ENCODE data around the gene RBP5. TPM values are rescaled to one million over a fixed set of nuclear protein-coding genes. Genes with fewer than 3 reads are reported as not detected.

Gene RBP5
- total RNA-seq (2014; rRNA removed) (not detected in 2 replicates), Bru-seq, nascent RNA (not detected), BruChase-seq, experiment 1, labeled RNA remaining after a 6-hour chase (percentile 15 among the genes with signal in this experiment), BruChase-seq, experiment 2, labeled RNA remaining after a 2-hour chase (percentile 12 among the genes with signal in this experiment)
- long read RNA-seq, partial matches to known transcripts = 0 of 5 reads
- long read RNA-seq, other reads (novel, unspliced or antisense) = 5 of 5 reads

GRCh38 chr12:7128681-7129286 lies at the start of gene RBP5:
Gene RBP5, minus strand, starts transcription at chr12:7128889. Its CDS starts 114 bp downstream, at chr12:7128775.
- no peak within 1 kb of the TSS for H3K9ac ChIP-seq (ENCODE audit: low read length)
- no peaks in the 10 kb centered on the region for H4K20me1 ChIP-seq (ENCODE audit: low read length)
- H3K4me2 ChIP-seq (ENCODE audit: low read length) = peak within 1 kb of the TSS; percentile 91
- no peak within 1 kb of the TSS for H3K27ac ChIP-seq (ENCODE audit: low read length)
- peak within 1 kb of the TSS; percentile 81 for H3K4me3 ChIP-seq (ENCODE audit: low read length)
- no peak for TF ChIP-seq EZH2 (IDR thresholded peaks at IDR 0.05; ENCODE audit: low read length, unreplicated experiment)
- no peak for TF ChIP-seq EZH2phosphoT487 (IDR thresholded peaks at IDR 0.05; ENCODE audit: borderline replicate concordance, low read length)
- no peak for TF ChIP-seq CTCF (conservative IDR thresholded peaks at IDR 0.05; ENCODE audit: low read depth, low read length)
- no peaks in the 10 kb centered on the region for H3K79me2 ChIP-seq (ENCODE audit: low read length)
- peaks cover 7% of the 10 kb centered on the region for H3K4me1 ChIP-seq (ENCODE audit: insufficient read depth, low read length)
- ATAC-seq (no peak), DNase-seq (no peak)
- H3K9me2 ChIP-seq (replicated peaks; ENCODE audit: low read length) = no peaks in the 10 kb centered on the region
- BruUV-seq (replicated peaks) = no TSS peak
- intact Hi-C loops (cut with micrococcal nuclease) = no loop called here
- H3K9me3 ChIP-seq (ENCODE audit: low read length) = no peaks in the 10 kb centered on the region
- CTCF ChIA-PET = no interaction called here
- no peaks in the 10 kb centered on the region for H3K27me3 ChIP-seq (ENCODE audit: low read length)
- POLR2A ChIA-PET (ENCODE audit: unreplicated experiment) = no interaction called here
- peak within 1 kb of the TSS; percentile 93 for H2AFZ ChIP-seq (ENCODE audit: low read length)
- no peaks in the 10 kb centered on the region for H3F3A ChIP-seq (ENCODE audit: low read length, unreplicated experiment)
- H3K36me3 ChIP-seq (ENCODE audit: low read depth, low read length) = no peaks in the 10 kb centered on the region

- no peak overlapping the region for H3K4me2 ChIP-seq (ENCODE audit: low read length)
- POLR2A ChIA-PET (ENCODE audit: unreplicated experiment) = no interaction called here
- H2AFZ ChIP-seq (ENCODE audit: low read length) = no peak overlapping the region
- no peaks in the 10 kb centered on the region for H3K36me3 ChIP-seq (ENCODE audit: low read depth, low read length)
- no peaks in the 10 kb centered on the region for H3K9me2 ChIP-seq (replicated peaks; ENCODE audit: low read length)
- H3K27me3 ChIP-seq (ENCODE audit: low read length) = no peaks in the 10 kb centered on the region
- H3K9ac ChIP-seq (ENCODE audit: low read length) = no peak overlapping the region
- BruUV-seq (replicated peaks) = no TSS peak
- CTCF ChIA-PET = no interaction called here
- H3K27ac ChIP-seq (ENCODE audit: low read length) = no peak overlapping the region
- no peaks in the 10 kb centered on the region for H3F3A ChIP-seq (ENCODE audit: low read length, unreplicated experiment)
- no peak overlapping the region for H3K4me3 ChIP-seq (ENCODE audit: low read length)
- H3K4me1 ChIP-seq (ENCODE audit: insufficient read depth, low read length) = no peaks in the 10 kb centered on the region
- no peak for TF ChIP-seq EZH2phosphoT487 (IDR thresholded peaks at IDR 0.05; ENCODE audit: borderline replicate concordance, low read length)
- TF ChIP-seq EZH2 (IDR thresholded peaks at IDR 0.05; ENCODE audit: low read length, unreplicated experiment) = no peak
- no peak for TF ChIP-seq CTCF (conservative IDR thresholded peaks at IDR 0.05; ENCODE audit: low read depth, low read length)
- H3K9me3 ChIP-seq (ENCODE audit: low read length) = no peaks in the 10 kb centered on the region
- no peak for DNase-seq
- intact Hi-C loops (cut with micrococcal nuclease) = no loop called here
- no peaks in the 10 kb centered on the region for H4K20me1 ChIP-seq (ENCODE audit: low read length)
- ATAC-seq = no peak
- H3K79me2 ChIP-seq (ENCODE audit: low read length) = no peaks in the 10 kb centered on the region
Measured at GRCh38 chr12:7178481-7178880, 49.8 kb upstream of the RBP5 start.

GRCh38 chr12:7176595-7176994 lies 47.9 kb upstream of the RBP5 start:
- BruUV-seq (replicated peaks) = no TSS peak
- ATAC-seq = no peak
- no peak overlapping the region for H3K9ac ChIP-seq (ENCODE audit: low read length)
- no peak overlapping the region for H3K27ac ChIP-seq (ENCODE audit: low read length)
- H3K4me2 ChIP-seq (ENCODE audit: low read length) = no peak overlapping the region
- intact Hi-C loops (cut with micrococcal nuclease) = no loop called here
- H4K20me1 ChIP-seq (ENCODE audit: low read length) = no peaks in the 10 kb centered on the region
- H3K9me2 ChIP-seq (replicated peaks; ENCODE audit: low read length) = no peaks in the 10 kb centered on the region
- H3K9me3 ChIP-seq (ENCODE audit: low read length) = peaks cover 13% of the 10 kb centered on the region; the same call in 1 of the 2 replicates
- no peaks in the 10 kb centered on the region for H3K27me3 ChIP-seq (ENCODE audit: low read length)
- no peak overlapping the region for H2AFZ ChIP-seq (ENCODE audit: low read length)
- CTCF ChIA-PET = no interaction called here
- no peaks in the 10 kb centered on the region for H3K36me3 ChIP-seq (ENCODE audit: low read depth, low read length)
- no peaks in the 10 kb centered on the region for H3K4me1 ChIP-seq (ENCODE audit: insufficient read depth, low read length)
- no peak overlapping the region for H3K4me3 ChIP-seq (ENCODE audit: low read length)
- POLR2A ChIA-PET (ENCODE audit: unreplicated experiment) = no interaction called here
- TF ChIP-seq EZH2phosphoT487 (IDR thresholded peaks at IDR 0.05; ENCODE audit: borderline replicate concordance, low read length) (no peak), CTCF (conservative IDR thresholded peaks at IDR 0.05; ENCODE audit: low read depth, low read length) (no peak), EZH2 (IDR thresholded peaks at IDR 0.05; ENCODE audit: low read length, unreplicated experiment) (no peak)
- no peak for DNase-seq
- no peaks in the 10 kb centered on the region for H3K79me2 ChIP-seq (ENCODE audit: low read length)
- H3F3A ChIP-seq (ENCODE audit: low read length, unreplicated experiment) = no peaks in the 10 kb centered on the region
